ENCODE data around the gene RAB40B.

RAB40B gene

DNA sequence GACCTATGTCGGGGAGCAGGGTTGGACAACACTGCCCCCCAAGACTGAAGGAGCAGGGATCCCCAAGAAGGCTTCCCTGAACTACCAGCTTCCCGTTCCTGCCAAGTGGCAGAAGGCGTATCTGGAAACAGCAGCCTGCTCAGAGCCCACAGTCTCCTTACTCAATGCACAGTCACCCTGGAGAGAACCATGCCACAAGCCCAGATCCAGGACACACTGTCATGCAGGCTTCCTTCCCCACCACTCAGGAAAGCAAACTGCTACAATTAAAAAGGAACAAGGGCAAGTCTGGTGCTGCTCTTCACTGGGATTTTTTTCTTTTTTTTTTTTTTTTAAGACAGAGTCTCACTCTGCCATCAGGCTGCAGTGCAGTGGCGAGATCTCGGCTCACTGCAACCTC, 58.5 kb downstream of the RAB40B start:
- H3K79me2 ChIP-seq: peaks cover 86% of the 10 kb centered on the region
- H2AFZ ChIP-seq: no peak overlapping the region
- H3K9me3 ChIP-seq (ENCODE audit: control insufficient read depth, low read length): no peaks in the 10 kb centered on the region
- H3K27ac ChIP-seq: no peak overlapping the region
- no peaks in the 10 kb centered on the region for H3K4me1 ChIP-seq
- H3K4me2 ChIP-seq (ENCODE audit: low read length): no peak overlapping the region
- no peak overlapping the region for H3K9ac ChIP-seq
- TF ChIP-seq, protein P1, sequence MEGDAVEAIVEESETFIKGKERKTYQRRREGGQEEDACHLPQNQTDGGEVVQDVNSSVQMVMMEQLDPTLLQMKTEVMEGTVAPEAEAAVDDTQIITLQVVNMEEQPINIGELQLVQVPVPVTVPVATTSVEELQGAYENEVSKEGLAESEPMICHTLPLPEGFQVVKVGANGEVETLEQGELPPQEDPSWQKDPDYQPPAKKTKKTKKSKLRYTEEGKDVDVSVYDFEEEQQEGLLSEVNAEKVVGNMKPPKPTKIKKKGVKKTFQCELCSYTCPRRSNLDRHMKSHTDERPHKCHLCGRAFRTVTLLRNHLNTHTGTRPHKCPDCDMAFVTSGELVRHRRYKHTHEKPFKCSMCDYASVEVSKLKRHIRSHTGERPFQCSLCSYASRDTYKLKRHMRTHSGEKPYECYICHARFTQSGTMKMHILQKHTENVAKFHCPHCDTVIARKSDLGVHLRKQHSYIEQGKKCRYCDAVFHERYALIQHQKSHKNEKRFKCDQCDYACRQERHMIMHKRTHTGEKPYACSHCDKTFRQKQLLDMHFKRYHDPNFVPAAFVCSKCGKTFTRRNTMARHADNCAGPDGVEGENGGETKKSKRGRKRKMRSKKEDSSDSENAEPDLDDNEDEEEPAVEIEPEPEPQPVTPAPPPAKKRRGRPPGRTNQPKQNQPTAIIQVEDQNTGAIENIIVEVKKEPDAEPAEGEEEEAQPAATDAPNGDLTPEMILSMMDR (IDR thresholded peaks at IDR 0.05): no peak
- H3K36me3 ChIP-seq (ENCODE audit: control insufficient read depth, insufficient read depth, low read length): no peaks in the 10 kb centered on the region
- H3K27me3 ChIP-seq (ENCODE audit: control insufficient read depth, insufficient read depth, low read length): no peaks in the 10 kb centered on the region
- no peak overlapping the region for H3K4me3 ChIP-seq (ENCODE audit: low read depth, low read length)

DNA sequence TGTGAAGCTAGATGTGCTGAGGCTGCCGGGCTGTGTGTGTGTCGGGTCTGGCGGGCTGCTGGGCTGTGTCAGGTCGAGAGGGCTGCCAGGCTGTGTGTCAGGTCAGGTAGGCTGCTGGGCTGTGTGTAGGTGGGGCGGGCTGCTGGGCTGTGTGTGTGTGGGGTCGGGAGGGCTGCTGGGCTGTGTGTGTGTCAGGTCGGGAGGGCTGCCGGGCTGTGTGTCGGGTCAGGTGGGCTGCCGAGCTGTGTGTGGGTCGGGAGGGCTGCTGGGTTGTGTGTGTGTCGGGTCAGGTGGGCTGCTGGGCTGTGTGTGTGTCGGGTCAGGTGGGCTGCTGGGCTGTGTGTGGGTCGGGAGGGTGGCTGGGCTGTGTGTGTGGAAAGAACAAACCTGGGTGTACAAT, 58.9 kb downstream of the RAB40B start:
- H3K79me2 ChIP-seq: peaks cover 84% of the 10 kb centered on the region
- H3K27ac ChIP-seq: no peak overlapping the region
- H3K4me2 ChIP-seq (ENCODE audit: low read length): no peak overlapping the region
- H3K9ac ChIP-seq: no peak overlapping the region
- no peaks in the 10 kb centered on the region for H3K9me3 ChIP-seq (ENCODE audit: control insufficient read depth, low read length)
- H2AFZ ChIP-seq: no peak overlapping the region
- no peaks in the 10 kb centered on the region for H3K27me3 ChIP-seq (ENCODE audit: control insufficient read depth, insufficient read depth, low read length)
- H3K4me1 ChIP-seq: no peaks in the 10 kb centered on the region
- H3K4me3 ChIP-seq (ENCODE audit: low read depth, low read length): no peak overlapping the region
- no peaks in the 10 kb centered on the region for H3K36me3 ChIP-seq (ENCODE audit: control insufficient read depth, insufficient read depth, low read length)
- TF ChIP-seq, protein P1 (IDR thresholded peaks at IDR 0.05): no peak

DNA sequence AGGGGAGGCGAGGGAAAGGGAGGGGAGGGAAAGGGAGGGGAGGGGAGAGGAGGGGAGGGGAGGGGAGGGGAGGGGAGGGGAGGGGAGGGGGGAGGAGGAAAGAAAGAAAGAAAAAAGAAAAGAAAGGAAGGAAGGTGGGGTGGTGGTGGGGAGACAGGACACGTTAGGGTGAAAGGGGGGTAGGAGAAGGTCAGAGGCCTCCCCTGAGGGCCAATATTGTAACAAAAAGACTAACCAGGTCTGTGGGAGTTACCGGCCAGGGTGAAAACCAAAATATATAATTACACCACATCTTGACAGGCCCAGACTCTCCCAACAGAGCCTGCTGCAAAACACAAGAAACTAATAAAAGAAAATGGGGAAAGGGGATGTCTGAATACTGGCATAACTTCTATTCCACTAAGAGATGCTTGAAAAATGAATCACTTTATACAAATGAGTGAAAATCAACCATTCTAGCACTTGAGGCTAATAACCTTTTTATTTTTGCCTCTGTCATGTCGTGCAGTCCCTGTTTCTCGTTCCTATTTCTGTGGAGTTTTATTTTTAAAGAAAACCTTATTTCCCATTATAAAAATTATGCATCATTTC, 60.2 kb downstream of the RAB40B start:
- Histone ChIP-seq H3K4me3 (ENCODE audit: low read depth, low read length) (no peak overlapping the region), H2AFZ (no peak overlapping the region), H3K4me2 (ENCODE audit: low read length) (no peak overlapping the region), H3K27me3 (ENCODE audit: control insufficient read depth, insufficient read depth, low read length) (no peaks in the 10 kb centered on the region), H3K4me1 (no peaks in the 10 kb centered on the region), H3K36me3 (ENCODE audit: control insufficient read depth, insufficient read depth, low read length) (no peaks in the 10 kb centered on the region), H3K79me2 (peaks cover 81% of the 10 kb centered on the region), H3K9ac (no peak overlapping the region), H3K9me3 (ENCODE audit: control insufficient read depth, low read length) (no peaks in the 10 kb centered on the region), H3K27ac (no peak overlapping the region)
- TF ChIP-seq, protein P1 (IDR thresholded peaks at IDR 0.05): no peak

DNA sequence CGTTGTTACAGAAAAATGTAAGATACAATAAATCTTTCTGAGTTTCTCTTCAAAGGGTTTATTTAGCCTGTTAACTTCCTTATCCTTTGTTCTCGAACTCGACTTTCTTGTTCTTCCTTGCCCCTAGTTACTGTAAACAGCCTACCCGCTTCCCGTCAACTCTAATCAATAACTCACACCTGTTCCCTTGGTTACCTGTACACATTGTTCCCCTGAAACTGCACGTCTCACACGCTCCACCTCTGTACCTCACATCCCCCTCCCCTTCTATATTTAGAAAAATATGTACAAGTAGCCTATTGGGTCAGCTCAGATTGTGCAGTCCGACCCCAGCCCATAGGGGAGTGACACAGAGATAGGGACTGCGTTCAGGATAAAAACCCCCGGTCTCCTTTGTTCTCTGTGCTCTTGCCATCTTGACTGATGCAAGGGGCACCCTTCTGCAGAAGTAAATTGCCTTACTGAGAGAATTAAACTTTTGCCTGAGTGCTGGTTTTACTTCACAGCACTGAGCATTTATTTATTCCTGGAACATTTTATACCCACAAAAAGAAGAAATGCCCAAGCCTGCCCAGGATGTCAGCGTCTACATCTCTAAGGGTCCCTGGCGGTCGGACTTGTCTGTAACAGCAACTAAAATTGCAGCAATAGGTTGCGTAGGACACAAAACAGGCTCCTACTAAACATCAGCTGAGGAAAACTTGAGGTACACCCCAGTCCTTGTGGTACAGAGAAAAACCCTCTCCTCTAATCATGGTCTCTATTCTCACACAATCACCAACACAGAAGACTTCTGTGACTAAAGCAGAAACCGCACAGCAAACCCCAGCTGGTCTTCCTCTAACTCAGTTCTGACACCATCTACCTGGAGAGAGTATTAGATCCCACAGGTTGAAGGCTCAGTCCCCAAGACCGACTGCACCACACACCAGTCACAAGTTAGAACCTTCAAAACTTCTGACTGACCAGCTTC, 61.6 kb downstream of the RAB40B start:
- Histone ChIP-seq H3K9ac (no peak overlapping the region), H2AFZ (no peak overlapping the region), H3K36me3 (ENCODE audit: control insufficient read depth, insufficient read depth, low read length) (no peaks in the 10 kb centered on the region), H3K79me2 (peaks cover 79% of the 10 kb centered on the region), H3K27me3 (ENCODE audit: control insufficient read depth, insufficient read depth, low read length) (no peaks in the 10 kb centered on the region), H3K4me3 (ENCODE audit: low read depth, low read length) (no peak overlapping the region), H3K4me1 (no peaks in the 10 kb centered on the region), H3K4me2 (ENCODE audit: low read length) (no peak overlapping the region), H3K9me3 (ENCODE audit: control insufficient read depth, low read length) (no peaks in the 10 kb centered on the region), H3K27ac (no peak overlapping the region)
- TF ChIP-seq, protein P1 (IDR thresholded peaks at IDR 0.05): no peak
